OCI-M2 (cell line): ENCODE data around the gene NBEA.
"Not testable (repeated sequence)": the region's sequence is repeated elsewhere in the genome, so short reads cannot be mapped to it uniquely, and the experiment has no call there.

Experiments used
- DNase-seq: peaks from one replicate; lab custom pipeline; 2025; ENCODE audit not compliant: unreplicated experiment; lab: John Stamatoyannopoulos, UW

Gene NBEA

GRCh38 chr13:35365883-35366282 is 423.8 kb downstream of the NBEA start:
- no peak for DNase-seq

- no peak for DNase-seq
Observed at GRCh38 chr13:35367586-35367985, 425.5 kb downstream of the NBEA start.

GRCh38 chr13:35378939-35379338 is 436.9 kb downstream of the NBEA start:
- no peak for DNase-seq

GRCh38 chr13:35379663-35380062 is 437.6 kb downstream of the NBEA start:
- no peak for DNase-seq

- no peak for DNase-seq
Observed at GRCh38 chr13:35387682-35388250, 445.7 kb downstream of the NBEA start.

GRCh38 chr13:35388441-35389355 is 446.6 kb downstream of the NBEA start:
- DNase-seq, result no peak

GRCh38 chr13:35389535-35389934 is 447.5 kb downstream of the NBEA start:
- no peak for DNase-seq

GRCh38 chr13:35392768-35393167 is 450.7 kb downstream of the NBEA start:
- DNase-seq, result no peak

- DNase-seq, result no peak
Observed at GRCh38 chr13:35393886-35394285, 451.8 kb downstream of the NBEA start.

- DNase-seq, result not testable (repeated sequence)
Observed at GRCh38 chr13:35408285-35408684, 466.2 kb downstream of the NBEA start.

- no peak for DNase-seq
Observed at GRCh38 chr13:35411059-35411744, 469.1 kb downstream of the NBEA start.

- DNase-seq, result no peak
Observed at GRCh38 chr13:35448465-35448864, 506.4 kb downstream of the NBEA start.

- no peak for DNase-seq
Observed at GRCh38 chr13:35449821-35450220, 507.8 kb downstream of the NBEA start.

- DNase-seq, result no peak
Observed at GRCh38 chr13:35455022-35455421, 513.0 kb downstream of the NBEA start.

GRCh38 chr13:35457258-35457657 is 515.2 kb downstream of the NBEA start:
- no peak for DNase-seq

- no peak for DNase-seq
Observed at GRCh38 chr13:35460061-35460460, 518.0 kb downstream of the NBEA start.

GRCh38 chr13:35465371-35465770 is 523.3 kb downstream of the NBEA start:
- DNase-seq, result no peak

- DNase-seq, result no peak
Observed at GRCh38 chr13:35468195-35468594, 526.1 kb downstream of the NBEA start.

- DNase-seq, result no peak
Observed at GRCh38 chr13:35469806-35470525, 527.9 kb downstream of the NBEA start.

GRCh38 chr13:35470671-35471661 is 528.9 kb downstream of the NBEA start:
- no peak for DNase-seq
